GM06990 (cell line): ENCODE results near the gene REEP2.
A peak's percentile ranks its signal among the peaks of the same experiment; 100 is the strongest.

Source experiments
- DNase-seq: peaks from one replicate; pipeline ENCODE4 v3.0.0-alpha.2; 2011; ENCODE audit not compliant: insufficient read length; ENCODE audit errors: extremely low read depth
- H3K27me3 ChIP-seq: replicated peaks from 2 replicates; pipeline ENCODE4 v1.6.0; 2011; ENCODE audit warnings: low read length; ENCODE audit not compliant: control insufficient read depth, insufficient read depth
- H3K36me3 ChIP-seq: 2 replicates; pipeline ENCODE4 v1.5.1; 2011; ENCODE audit warnings: low read length; ENCODE audit not compliant: control insufficient read depth, insufficient read depth
- H3K4me3 ChIP-seq: replicated peaks from 2 replicates; pipeline ENCODE4 v1.5.1; 2011; ENCODE audit warnings: low read depth, mild to moderate bottlenecking, control low read depth, low read length
- TF ChIP-seq, protein P1 (sequence below): IDR thresholded peaks from 2 replicates; pipeline ENCODE4 v1.5.1; 2011; ENCODE audit warnings: low read length, control low read depth, mild to moderate bottlenecking, inconsistent platforms; ENCODE audit not compliant: insufficient read depth, poor library complexity, severe bottlenecking

REEP2 gene

DNA sequence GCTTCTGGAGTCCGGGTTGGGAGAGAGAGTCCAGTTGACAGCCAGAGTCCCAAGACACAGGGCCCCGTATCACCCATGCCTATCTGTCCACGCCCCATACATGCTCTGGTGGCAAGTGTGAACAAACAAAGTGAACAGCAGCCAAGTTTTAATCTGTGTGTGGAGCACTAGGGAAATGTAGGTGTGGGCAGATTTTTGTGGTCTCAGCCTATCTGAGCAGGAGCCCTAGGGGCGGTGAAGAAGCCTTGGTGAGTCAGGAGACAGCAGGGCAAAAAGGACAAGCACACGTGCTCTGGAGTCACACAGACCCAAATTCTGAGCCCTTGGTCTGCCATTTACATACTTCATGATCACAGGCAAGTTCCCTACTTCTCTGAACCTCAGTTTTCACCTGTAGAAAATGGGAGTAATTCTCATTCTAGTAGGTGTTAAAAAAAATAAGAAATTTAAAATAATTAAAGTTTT lies 49.7 kb downstream of the REEP2 start:
- Histone ChIP-seq H3K4me3 (no peak overlapping the region), H3K36me3 (no peaks in the 10 kb centered on the region), H3K27me3 (peaks cover 2% of the 10 kb centered on the region)
- no peak for DNase-seq
- TF ChIP-seq, protein P1, sequence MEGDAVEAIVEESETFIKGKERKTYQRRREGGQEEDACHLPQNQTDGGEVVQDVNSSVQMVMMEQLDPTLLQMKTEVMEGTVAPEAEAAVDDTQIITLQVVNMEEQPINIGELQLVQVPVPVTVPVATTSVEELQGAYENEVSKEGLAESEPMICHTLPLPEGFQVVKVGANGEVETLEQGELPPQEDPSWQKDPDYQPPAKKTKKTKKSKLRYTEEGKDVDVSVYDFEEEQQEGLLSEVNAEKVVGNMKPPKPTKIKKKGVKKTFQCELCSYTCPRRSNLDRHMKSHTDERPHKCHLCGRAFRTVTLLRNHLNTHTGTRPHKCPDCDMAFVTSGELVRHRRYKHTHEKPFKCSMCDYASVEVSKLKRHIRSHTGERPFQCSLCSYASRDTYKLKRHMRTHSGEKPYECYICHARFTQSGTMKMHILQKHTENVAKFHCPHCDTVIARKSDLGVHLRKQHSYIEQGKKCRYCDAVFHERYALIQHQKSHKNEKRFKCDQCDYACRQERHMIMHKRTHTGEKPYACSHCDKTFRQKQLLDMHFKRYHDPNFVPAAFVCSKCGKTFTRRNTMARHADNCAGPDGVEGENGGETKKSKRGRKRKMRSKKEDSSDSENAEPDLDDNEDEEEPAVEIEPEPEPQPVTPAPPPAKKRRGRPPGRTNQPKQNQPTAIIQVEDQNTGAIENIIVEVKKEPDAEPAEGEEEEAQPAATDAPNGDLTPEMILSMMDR = no peak

DNA sequence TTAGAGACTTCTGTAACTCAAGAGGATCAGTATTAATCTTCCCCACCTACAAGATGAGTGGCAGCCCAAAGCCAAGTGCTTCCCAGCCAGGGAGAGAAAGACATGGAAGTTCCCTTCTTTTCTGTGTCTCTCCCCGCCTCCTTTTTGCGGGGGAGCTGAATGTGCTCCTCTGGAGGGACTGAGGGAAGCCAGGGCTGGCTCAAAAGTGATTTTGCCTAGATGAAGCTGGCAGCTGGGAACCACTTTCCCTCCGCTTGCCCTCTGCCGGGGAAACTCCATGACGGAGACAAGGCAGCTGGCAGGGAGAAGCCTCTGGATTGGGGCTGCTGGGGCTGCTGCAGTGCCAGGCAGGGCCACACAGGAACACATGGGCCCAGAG lies 50.8 kb downstream of the REEP2 start:
- DNase-seq = no peak
- Histone ChIP-seq H3K36me3 (no peaks in the 10 kb centered on the region), H3K27me3 (peaks cover 2% of the 10 kb centered on the region), H3K4me3 (no peak overlapping the region)
- TF ChIP-seq, protein P1 = no peak

DNA sequence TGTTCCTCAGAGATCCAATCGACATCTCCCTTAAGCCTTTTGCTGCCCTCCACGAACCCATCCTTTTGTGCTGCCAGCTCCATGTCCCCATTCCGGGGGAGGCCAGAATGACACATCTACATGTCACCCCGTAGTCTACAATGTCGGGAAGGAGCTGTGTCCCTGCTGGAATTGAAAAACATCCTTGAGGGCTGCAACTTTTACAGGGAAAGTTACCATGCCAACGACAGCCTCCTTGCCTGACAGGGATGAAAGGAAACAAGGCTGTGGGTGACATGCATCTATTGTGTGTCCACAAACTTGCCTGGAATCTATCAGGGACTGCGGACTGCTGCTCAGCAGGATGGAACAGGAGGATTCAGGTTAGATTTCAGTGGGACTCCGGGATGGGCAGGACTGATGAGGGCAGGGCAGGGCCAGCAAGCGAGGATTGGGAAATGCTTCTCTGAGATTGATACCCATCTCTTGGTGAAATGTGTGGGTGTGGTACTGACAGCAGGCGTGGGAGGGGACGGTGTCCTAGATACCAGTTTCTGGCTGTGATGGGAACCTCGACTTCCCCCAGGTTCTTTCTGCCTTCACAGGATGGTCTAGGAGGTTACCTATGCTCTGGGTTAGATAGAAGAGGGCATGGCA lies 51.9 kb downstream of the REEP2 start:
- Histone ChIP-seq H3K27me3 (peaks cover 3% of the 10 kb centered on the region), H3K36me3 (no peaks in the 10 kb centered on the region), H3K4me3 (no peak overlapping the region)
- DNase-seq = no peak
- TF ChIP-seq, protein P1 = no peak

DNA sequence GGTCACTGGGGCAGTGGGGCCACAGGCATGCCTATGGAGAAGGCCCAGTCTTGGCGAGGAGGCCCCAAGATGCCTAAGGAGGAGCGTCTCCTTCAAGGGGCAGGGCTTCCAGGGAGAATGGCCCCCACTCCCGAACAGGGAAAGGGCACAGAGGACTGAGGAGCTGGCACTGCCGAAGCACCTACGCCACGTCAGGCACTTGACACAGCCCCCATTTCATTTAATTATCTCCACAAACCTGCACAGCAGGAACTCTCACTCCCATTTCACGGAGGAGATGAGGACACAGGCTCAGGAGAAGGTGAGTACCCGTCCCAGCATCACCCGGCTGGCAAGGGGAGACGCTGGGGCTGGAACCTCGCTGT lies 52.4 kb downstream of the REEP2 start:
- TF ChIP-seq, protein P1 = no peak
- no peak for DNase-seq
- peak overlapping the region; percentile 49 for H3K4me3 ChIP-seq
- H3K27me3 ChIP-seq = peaks cover 3% of the 10 kb centered on the region
- no peaks in the 10 kb centered on the region for H3K36me3 ChIP-seq

DNA sequence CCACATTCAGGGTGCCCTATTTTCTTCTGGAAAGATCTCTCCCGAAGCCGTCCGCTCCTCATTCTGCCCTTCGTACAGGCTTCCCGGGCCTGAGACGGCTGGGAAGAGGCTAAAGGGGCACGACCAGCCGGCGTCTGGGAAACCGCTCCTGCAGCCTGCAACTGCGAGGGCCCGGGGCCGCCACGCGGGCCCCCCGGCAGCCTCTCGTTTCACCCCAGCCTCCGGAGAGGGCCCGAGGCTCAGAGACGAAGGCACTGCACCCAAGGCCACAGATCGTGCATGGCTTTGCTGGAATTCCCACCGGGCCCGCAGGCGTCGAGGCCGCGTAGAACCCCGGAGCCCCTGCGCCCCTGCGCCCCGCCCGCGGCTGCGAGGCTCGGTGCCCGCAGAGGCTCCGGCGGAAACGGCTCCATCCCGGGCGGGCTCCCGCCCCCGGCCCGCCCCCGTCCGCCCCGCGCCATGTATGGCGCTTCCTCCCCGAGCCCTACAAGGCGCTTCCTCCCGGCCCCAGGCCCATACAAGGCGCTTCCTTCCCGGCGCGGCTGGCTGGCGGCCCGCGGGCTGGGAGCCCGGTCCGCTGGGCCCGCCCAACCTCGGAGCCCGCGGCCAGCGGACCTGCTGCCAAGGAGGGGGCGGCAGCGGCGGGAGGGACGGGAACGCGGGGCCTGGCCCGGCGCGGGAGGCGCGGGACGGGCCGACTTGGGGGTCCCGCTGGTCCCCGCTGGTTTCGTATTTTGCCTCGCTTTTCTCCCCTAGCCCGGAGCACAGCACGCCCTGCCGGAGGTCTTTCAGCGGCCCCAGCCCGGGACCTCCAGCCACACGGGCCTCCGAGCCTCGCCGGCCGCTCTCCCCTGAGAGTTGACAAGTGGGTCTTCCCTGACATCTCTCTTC lies 53.1 kb downstream of the REEP2 start:
- H3K36me3 ChIP-seq = no peaks in the 10 kb centered on the region
- peaks cover 3% of the 10 kb centered on the region for H3K27me3 ChIP-seq
- TF ChIP-seq, protein P1 = no peak
- H3K4me3 ChIP-seq = peak overlapping the region; percentile 49
- peak; percentile 87 for DNase-seq
